Measurements from ENCODE around the gene SNCA. TPM values are rescaled to one million over a fixed set of nuclear protein-coding genes. Genes with fewer than 3 reads are reported as not detected.

SNCA gene
- total RNA-seq, 4 donors from 2014 or later: 1.2 to 9.1 (median 2.6) TPM

- TF ChIP-seq POLR2A (IDR thresholded peaks at IDR 0.05): no peak
- TF ChIP-seq, protein P1, sequence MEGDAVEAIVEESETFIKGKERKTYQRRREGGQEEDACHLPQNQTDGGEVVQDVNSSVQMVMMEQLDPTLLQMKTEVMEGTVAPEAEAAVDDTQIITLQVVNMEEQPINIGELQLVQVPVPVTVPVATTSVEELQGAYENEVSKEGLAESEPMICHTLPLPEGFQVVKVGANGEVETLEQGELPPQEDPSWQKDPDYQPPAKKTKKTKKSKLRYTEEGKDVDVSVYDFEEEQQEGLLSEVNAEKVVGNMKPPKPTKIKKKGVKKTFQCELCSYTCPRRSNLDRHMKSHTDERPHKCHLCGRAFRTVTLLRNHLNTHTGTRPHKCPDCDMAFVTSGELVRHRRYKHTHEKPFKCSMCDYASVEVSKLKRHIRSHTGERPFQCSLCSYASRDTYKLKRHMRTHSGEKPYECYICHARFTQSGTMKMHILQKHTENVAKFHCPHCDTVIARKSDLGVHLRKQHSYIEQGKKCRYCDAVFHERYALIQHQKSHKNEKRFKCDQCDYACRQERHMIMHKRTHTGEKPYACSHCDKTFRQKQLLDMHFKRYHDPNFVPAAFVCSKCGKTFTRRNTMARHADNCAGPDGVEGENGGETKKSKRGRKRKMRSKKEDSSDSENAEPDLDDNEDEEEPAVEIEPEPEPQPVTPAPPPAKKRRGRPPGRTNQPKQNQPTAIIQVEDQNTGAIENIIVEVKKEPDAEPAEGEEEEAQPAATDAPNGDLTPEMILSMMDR (IDR thresholded peaks at IDR 0.05): no peak
- Histone ChIP-seq H3K9me3 (no peaks in the 10 kb centered on the region), H3K4me1 (no peaks in the 10 kb centered on the region), H3K4me3 (no peak overlapping the region), H3K36me3 (no peaks in the 10 kb centered on the region), H3K27me3 (no peaks in the 10 kb centered on the region), H3K27ac (no peak overlapping the region)
- no peak for DNase-seq
Observed at GRCh38 chr4:89847571-89848325, 10.8 kb upstream of the SNCA start.

- no peak for DNase-seq
- H3K4me3 ChIP-seq: no peak overlapping the region
- H3K27me3 ChIP-seq: peaks cover 0 to 27% of the 10 kb centered on the region in 2 donors
Observed at GRCh38 chr4:89839558-89839957, 2.6 kb upstream of the SNCA start.

DNA sequence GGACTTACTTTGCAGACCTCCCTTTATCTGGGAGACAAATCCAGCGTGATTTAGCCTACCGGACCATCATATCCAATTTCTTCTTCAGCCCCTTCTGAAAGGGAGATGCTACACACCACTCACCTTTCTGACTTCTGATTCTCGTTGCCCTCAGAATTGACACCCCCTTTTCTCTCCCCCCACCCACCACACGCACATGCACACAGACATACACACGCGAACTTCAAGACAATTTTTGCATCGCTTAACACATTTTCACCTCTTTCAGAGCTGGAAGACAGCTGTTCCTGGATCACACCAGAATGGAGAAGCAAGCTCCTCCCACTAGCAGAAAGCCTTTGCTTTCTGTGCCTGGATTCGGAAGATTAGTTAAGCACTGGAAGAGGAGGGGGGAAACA is 1.0 kb upstream of the SNCA start:
- DNase-seq: no peak
- Histone ChIP-seq H3K27me3 (peaks cover 0 to 27% of the 10 kb centered on the region in 2 donors), H3K4me1 (peaks cover 0 to 16% (median 2%) of the 10 kb centered on the region in 4 donors), H3K27ac (no peak overlapping the region), H3K9me3 (no peaks in the 10 kb centered on the region), H3K36me3 (no peaks in the 10 kb centered on the region), H3K4me3 (peak overlapping the region in 2 of 4 donors; percentile 54 to 56)
- TF ChIP-seq POLR2A (IDR thresholded peaks at IDR 0.05): no peak
- TF ChIP-seq, protein P1 (IDR thresholded peaks at IDR 0.05): no peak

More at GRCh38 chr4:89839558-89839957, 2.6 kb upstream of the SNCA start:
- H3K27ac ChIP-seq: no peak overlapping the region
- TF ChIP-seq, protein P1 (IDR thresholded peaks at IDR 0.05): no peak
- TF ChIP-seq POLR2A (IDR thresholded peaks at IDR 0.05): no peak
- H3K4me1 ChIP-seq: peaks cover 0 to 16% (median 2%) of the 10 kb centered on the region in 4 donors
- no peaks in the 10 kb centered on the region for H3K36me3 ChIP-seq
- no peaks in the 10 kb centered on the region for H3K9me3 ChIP-seq

- peak in 1 of 3 donors; percentile 50 for DNase-seq
- TF ChIP-seq, protein P1 (IDR thresholded peaks at IDR 0.05): no peak
- TF ChIP-seq POLR2A (IDR thresholded peaks at IDR 0.05): no peak
- Histone ChIP-seq H3K9me3 (no peaks in the 10 kb centered on the region), H3K27ac (no peak overlapping the region), H3K4me3 (peak overlapping the region; percentile 33 to 56 (median 48)), H3K36me3 (no peaks in the 10 kb centered on the region), H3K4me1 (peaks cover 0 to 16% (median 2%) of the 10 kb centered on the region in 4 donors), H3K27me3 (peaks cover 0 to 27% of the 10 kb centered on the region in 2 donors)
Observed at GRCh38 chr4:89837385-89837992, 528 bp upstream of the SNCA start.

DNA sequence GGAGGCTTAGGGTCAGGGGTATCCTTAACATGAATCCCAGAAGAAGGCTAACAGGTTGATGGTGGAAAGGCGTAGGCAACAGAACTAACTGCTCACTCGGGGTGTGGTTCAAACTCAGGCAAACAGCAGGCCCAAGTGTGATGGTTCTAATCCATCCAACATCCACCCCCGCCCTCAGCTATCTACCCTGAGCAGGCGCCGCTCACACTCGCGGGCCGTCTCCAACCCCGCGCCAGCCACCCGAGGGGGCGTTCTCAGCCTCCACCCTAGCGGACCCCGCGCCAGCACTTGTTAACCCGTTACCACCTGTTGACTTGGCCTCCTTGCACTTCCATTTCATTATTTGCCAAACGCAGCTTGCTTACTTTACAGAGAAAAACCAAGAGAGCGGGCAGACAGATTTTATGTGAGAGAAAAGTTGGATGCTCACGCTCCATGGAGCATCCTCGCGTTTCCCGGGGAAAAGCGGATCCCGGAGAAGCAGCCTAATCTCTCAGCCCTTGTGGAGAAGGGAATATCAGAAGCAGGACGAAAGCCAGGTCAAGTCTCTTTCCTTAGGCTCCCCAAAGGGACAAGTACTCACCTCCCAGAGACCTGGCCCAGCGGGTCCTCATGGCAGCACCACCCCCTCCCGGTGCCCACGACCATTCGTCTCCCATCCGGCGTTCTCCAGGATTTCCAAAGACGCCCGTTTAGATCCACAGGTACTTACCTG is 773 bp downstream of the SNCA start:
- Histone ChIP-seq H3K9me3 (no peaks in the 10 kb centered on the region), H3K36me3 (no peaks in the 10 kb centered on the region), H3K27ac (no peak overlapping the region), H3K27me3 (peaks cover 0 to 27% of the 10 kb centered on the region in 2 donors), H3K4me1 (peaks cover 0 to 16% (median 2%) of the 10 kb centered on the region in 4 donors), H3K4me3 (peak overlapping the region in 3 of 4 donors; percentile 33 to 56 (median 43))
- TF ChIP-seq POLR2A (IDR thresholded peaks at IDR 0.05): no peak
- TF ChIP-seq, protein P1 (IDR thresholded peaks at IDR 0.05): no peak
- DNase-seq: no peak
